GM18873 (cell line): ENCODE data around the gene ZDHHC7.
"Not testable (repeated sequence)": the region's sequence is repeated elsewhere in the genome, so short reads cannot be mapped to it uniquely, and the experiment has no call there.

Experiments used
- ATAC-seq: cut with Tn5 transposase; IDR thresholded peaks from one replicate; pipeline ENCODE4 v1.9.1; 2021; ENCODE audit warnings: mild to moderate bottlenecking, moderate library complexity, moderate number of reproducible peaks; ENCODE audit not compliant: unreplicated experiment, low FRiP score

Gene ZDHHC7

GRCh38 chr16:85010931-85011845, at the start of gene ZDHHC7:
ZDHHC7 (minus strand) TSS chr16:85011535; CDS start chr16:84990618, 20,917 bp downstream.
- ATAC-seq = peak; percentile 73

DNA sequence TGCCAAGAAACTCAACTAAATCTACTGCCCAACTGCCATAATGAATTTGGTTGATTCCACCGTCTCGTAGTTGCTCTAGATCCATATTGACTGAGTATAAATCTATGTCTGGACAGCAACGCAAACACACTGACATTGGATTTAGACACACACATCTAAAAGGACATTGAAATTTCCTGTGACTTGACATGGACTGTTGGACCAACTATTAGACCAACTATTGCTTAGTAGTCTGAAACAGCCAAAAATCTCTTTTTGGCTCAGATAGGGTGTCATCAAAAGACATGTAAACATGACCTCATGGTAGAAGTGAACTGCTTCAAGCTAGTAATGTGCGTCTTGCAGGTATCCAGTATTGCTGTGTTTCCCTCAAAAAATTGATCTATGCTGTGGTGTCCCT, 47.6 kb upstream of the ZDHHC7 start:
- no peak for ATAC-seq

GRCh38 chr16:85057948-85058347, 46.6 kb upstream of the ZDHHC7 start:
- ATAC-seq = no peak

DNA sequence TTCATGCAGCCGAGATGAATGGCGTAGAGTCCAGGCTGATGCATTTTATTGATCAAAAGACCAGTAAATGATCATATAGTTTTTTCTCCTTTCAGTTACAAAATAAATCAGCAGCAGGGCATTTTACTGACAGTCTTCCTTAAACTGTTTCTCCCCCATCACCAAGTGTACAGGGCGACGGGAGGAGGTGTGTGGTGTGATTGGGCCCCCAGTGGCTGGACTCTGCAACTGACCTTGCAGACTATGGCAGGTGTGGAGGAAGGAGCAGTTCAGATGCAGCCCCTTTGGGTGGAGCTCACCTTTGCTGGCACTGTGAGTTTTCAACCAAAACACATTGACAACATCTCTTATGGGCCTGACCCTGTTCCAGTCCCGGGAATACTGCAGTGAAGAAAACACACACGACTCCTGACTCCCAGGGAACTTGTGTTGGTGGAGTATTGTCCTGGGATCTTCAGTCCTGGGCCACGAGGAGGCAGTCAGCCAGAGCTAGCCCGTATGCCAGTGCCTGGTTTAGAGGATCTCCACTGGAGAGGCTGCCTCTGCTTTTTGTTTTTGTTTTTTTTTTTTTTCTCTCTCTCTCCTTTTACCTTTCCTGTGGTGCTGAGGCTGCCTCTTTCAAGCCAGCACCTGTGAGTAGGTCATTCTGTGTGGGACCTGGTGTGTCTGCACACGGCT, 46.0 kb upstream of the ZDHHC7 start:
- ATAC-seq = no peak

DNA sequence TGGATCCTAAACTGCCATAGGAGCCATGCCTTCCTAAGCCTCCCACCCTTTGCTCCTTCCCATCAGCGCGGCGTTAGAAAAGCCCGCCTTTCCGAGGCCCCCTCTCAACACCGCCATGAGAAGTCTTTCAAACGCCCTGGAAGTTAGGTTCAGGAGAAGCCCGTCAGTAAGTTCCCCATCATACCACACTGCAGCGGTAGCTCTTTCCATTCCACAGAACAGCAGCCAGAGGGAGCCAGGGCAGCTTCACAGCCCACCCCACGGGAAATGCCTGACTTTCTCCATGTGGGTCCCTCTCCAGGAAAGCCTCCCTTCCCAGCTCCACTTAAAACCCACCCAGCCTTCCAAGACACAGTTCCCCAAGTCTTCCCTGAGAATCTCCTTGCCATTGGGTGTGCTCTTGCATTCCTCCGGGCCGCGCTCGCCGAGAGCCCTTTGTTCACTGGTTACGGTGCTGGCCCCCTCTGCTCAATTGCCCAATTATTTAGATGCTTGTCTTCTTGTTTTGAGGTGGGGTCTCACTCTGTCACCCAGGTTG, 44.9 kb upstream of the ZDHHC7 start:
- ATAC-seq = no peak

DNA sequence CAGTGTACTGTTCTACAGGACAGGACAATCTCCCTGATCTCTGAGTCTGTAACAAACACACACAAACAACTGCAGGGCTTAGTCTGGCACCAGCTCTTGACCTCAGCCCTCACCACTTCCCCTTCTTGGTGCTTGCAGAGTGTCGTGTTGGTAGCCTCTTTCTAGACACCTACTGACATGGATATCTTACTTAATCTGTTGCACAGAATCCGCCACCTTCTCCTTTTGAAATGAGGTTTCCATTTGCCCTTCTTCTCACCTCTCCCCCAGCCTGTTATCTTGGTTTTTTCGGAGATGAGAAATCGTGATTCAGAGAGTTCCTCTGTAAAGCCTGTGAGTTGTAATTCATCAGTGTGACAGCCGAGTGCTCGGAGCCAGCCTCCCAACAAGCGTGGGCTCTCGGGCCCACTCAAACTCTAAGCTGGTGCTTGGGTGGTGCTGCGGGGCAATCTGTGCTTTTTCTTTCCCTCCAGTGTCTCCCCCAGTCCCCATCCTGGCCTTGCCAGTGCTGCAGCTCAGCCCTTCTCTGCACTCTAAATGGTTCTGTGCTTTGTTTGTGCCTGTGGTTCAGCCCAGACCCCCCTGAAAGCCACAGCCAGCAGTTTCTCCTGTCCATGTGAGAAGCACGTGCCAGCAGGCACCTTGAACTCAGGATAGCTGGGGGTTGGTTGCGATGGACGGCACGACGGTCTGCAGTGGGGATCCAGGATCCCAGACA, 44.3 kb upstream of the ZDHHC7 start:
- ATAC-seq = peak; percentile 70

DNA sequence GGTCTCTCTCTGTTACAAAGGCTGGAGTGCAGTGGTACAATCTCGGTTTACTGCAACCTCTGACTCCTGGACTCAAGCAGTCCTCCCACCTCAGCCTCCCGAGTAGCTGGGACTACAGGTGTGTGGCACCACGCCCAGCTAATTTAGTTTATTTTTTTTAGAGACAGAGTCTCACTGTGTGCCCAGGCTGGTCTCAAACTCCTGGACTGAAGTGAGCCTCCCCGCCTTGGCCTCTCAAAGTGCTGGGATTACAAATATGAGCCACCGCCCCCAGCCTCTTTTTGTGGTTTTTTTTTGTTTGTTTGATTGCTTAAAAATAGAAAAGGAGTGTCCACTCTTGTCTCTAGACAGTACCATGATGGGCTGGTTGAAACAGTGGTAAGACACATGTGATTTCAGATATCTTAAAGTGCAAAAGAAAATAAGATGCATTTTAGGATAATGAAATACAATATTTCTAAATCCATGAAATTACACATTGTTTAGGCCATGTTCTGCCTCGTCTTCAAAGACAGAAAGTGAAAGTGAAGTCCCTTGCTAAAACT, 43.7 kb upstream of the ZDHHC7 start:
- no peak for ATAC-seq

DNA sequence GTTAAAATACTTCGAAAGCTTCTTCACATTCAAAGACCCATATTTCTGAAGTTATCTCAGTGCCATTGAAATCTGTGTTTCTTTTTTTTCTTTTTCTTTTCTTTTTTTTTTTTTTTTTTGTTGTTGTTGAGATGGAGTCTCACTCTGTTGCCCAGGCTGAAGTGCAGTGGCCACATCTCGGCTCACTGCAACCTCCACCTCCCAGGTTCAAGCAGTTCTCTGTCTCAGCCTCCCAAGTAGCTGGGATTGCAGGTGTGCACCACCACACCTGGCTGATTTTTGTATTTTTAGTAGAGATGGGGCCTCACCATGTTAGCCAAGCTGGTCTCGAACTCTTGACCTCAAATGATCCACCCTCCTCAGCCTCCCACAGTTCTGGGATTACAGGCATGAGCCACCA, 43.0 kb upstream of the ZDHHC7 start:
- not testable (repeated sequence) for ATAC-seq

DNA sequence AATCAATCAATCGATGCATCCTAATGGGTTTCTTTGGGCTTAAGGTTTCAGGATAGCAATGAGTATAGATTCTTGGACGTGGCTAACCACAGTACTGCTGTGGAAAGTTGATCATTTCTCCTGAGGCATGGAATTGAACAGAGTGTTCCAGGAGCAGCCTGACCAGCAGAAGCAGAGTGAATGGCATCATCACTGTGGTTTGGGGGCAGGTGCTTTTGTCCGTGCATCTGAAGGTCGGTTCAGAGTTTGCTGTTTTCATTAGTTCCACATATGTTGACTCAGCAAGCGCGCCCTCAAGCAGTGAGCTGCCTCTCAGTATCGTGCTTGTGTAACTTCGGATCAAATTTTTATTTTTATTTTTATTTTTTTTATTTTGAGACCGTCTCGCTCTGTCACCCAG, 41.2 kb upstream of the ZDHHC7 start:
- no peak for ATAC-seq

DNA sequence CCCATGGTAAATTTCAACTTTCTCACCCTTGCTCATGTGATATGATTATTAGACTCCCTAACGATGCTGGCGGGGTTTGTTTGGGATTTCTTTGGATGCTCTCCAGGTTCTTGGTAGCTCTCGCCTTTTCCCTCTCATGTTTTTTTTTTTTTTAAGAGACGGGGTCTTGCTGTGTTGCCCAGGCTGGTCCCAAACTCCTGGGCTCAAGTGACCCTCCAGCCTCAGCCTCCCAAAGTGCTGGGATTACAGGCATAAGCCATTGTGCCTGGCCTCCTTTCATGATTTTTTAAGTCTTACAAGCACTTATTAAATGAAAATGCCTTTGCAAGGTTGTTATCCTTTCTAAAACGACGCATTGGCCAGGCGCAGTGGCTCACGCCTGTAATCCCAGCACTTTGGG, 40.3 kb upstream of the ZDHHC7 start:
- ATAC-seq = no peak

DNA sequence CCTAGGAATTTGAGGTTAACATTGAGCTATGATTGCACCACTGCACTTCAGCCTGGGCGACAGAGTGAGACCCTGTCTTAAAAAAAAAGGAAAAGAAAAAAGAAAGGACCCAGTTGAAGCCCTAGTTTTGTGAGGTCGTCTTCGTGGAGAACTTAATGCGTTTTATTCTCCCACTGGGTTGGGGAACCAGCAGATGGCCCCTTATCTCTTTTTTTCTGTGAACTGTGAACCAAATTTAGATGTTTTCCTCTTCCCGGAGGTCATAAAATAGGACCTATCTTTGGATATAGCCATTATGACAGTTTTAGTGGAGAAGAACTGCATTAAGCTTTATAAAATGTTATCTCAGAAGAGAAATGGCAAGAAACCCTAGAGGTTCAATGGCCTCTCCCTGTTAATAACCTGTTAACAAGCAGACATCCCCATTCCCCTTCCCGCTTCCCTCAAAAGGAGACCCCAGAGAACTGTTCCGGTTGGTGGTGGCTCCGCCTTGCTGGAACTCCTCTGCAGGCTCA, 39.8 kb upstream of the ZDHHC7 start:
- ATAC-seq = no peak

DNA sequence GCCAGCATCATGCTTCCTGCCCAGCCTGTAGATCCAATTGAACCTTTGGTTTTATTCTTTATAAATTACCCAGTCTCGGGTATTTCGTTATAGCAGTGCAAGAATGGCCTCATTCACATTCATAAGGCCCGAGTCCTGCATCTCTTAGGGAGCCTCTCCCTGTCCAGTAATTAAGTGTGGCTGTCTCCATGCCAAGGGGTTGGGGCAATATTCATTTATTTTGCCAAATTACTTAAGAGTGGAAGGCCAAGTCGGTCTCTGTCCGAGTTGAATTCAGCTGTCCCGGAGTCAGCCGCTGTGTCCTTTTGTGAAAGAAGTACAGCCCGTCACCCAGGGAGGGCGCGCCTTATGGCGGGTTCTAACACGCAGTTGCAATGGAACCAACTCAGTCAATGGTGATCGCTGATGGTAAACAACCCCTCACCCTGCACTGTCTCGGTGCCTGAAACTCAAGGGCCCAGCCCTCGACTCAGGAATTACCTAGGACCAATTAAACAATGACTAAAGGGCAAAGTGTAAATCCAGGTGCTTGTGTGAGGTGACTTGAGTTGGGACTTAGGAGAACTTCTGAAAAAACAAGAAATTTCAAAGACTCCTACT, 38.5 kb upstream of the ZDHHC7 start:
- ATAC-seq = no peak

DNA sequence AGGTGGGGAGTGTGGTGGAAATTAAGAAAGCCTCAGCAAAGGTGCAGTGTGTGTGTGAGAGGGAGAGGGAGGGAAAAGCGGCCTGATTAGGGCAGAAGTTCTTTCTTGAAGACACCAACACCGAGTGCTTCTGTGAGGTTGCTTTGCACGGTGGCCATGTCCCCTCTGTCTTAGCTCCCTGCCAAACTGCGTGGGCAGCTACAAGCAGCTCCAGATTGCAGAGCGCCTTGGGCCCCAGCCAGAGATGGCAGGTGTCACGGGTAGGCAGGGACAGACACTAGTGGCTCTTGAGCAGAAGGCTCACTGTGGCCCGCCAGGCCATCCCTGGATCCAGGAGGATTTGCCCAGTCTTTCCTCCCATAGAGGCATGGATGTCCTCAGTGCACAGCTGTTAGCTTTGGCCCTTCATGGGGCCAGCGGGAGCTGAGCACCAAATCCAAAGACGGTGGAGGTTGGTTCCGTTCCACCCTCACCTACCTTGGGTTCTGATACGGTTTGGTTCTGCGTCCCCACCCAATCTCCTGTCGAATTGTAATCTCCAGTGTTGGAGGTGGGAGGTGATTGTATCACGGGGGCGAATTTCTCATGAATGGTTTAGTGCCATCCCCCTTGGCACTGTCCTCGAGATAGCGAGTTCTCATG, 37.7 kb upstream of the ZDHHC7 start:
- ATAC-seq = no peak

- ATAC-seq = no peak
These were observed 36.6 kb upstream of the ZDHHC7 start for GRCh38 chr16:85047867-85048455.

- no peak for ATAC-seq
These were observed 35.9 kb upstream of the ZDHHC7 start for GRCh38 chr16:85046931-85047866.

DNA sequence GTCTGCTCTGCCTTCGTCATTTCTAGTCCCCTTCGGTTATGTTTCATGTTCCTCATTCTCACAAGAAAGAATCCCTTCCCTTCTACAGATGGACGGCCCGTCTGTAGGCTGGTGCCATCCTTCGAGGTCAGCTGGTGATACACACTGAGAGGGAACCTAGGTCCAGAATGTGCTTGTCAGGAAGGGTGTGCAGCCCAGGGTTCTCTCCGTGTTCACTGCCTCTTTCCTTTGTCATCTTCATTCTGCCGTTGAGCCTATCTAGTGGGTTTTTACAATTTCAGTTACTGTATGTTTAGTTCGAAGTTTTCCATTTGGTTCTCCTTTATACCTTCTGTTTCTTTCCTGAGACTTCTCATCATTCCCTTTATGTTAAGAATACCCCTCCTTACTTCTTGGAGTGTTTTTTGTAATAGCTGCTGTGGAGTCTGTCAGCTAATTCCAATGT, 35.2 kb upstream of the ZDHHC7 start:
- no peak for ATAC-seq

DNA sequence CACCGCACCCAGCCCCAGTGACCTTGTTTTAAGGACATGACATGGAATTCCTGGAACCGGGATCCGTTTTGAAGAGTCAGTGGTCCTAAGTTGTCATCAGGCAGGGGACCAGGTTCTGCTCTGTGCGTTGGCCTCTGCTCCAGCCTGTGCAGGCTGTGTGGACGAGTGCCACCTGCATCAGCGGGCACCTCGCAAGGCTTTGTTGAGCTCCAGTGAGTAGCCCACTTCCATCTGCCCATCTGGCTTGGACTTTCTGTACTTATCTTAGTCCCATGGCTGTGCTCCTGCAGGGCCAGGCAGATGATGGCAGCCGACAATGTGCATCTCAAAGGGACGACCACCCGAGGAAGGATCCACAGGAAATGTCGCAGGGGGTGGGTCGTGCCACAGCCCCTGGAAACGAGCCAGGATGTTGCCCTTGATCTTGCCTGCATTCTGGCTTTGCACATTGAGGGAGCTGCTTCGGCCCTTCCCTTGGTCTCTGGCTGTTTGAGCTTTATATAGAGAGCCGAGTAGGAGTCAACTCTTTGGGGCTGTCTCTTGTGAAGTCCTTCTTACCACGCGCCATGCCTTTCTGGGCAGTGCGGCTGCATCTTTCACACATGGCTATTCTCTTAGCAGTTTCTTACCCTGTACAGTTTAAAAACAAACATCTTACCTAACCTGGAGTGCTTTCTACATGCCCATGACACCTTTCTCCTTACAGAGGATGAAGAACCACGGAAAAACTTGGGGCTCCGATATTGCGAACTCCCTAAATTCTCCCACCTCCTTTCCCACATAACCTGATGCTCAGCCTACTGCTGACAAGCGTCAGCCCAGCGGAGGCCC, 34.5 kb upstream of the ZDHHC7 start:
- no peak for ATAC-seq
